H9 (cell line): ENCODE measurements around the gene UBE2E3. TPM values are rescaled to one million over a fixed set of nuclear protein-coding genes. Genes with fewer than 3 reads are reported as not detected.

Source experiments
- DNase-seq: peaks from one replicate; pipeline ENCODE4 v3.0.0-alpha.2; 2017
- H2AFZ ChIP-seq: one replicate; pipeline ENCODE4 v1.6.1; 2013; ENCODE audit warnings: mild to moderate bottlenecking, low read length, control low read depth, moderate library complexity
- H2AK5ac ChIP-seq: 2 replicates; pipeline ENCODE4 v1.6.1; 2013; ENCODE audit warnings: low read length, control low read depth, mixed read lengths; ENCODE audit not compliant: insufficient read length
- H2BK120ac ChIP-seq: one replicate; pipeline ENCODE4 v1.6.1; 2013; ENCODE audit warnings: low read depth, mild to moderate bottlenecking, low read length, control low read depth, inconsistent platforms; ENCODE audit not compliant: poor library complexity, severe bottlenecking
- H2BK12ac ChIP-seq: 2 replicates; pipeline ENCODE4 v1.6.1; 2013; ENCODE audit warnings: low read length, control low read depth, mixed read lengths, low read depth; ENCODE audit not compliant: insufficient read length
- H2BK15ac ChIP-seq: 2 replicates; pipeline ENCODE4 v1.6.1; 2013; ENCODE audit warnings: low read depth, low read length, control low read depth
- H2BK20ac ChIP-seq: one replicate; pipeline ENCODE4 v1.6.1; 2013; ENCODE audit warnings: low read depth, mild to moderate bottlenecking, low read length, control low read depth, inconsistent platforms; ENCODE audit not compliant: poor library complexity, severe bottlenecking
- H2BK5ac ChIP-seq: 2 replicates; pipeline ENCODE4 v1.6.1; 2013; ENCODE audit warnings: low read length, control low read depth, mixed read lengths; ENCODE audit not compliant: insufficient read length
- H3K14ac ChIP-seq: 2 replicates; pipeline ENCODE4 v1.6.1; 2013; ENCODE audit warnings: low read length, control low read depth; ENCODE audit not compliant: insufficient read depth
- H3K18ac ChIP-seq: 2 replicates; pipeline ENCODE4 v1.6.1; 2013; ENCODE audit warnings: low read depth, mild to moderate bottlenecking, mixed read lengths, low read length, control low read depth; ENCODE audit not compliant: insufficient read length
- H3K23ac ChIP-seq: 2 replicates; pipeline ENCODE4 v1.6.1; 2013; ENCODE audit warnings: low read length, control low read depth, mixed read lengths, low read depth; ENCODE audit not compliant: insufficient read length
- H3K23me2 ChIP-seq: 2 replicates; pipeline ENCODE4 v1.6.1; 2013; ENCODE audit warnings: low read depth, mild to moderate bottlenecking, mixed read lengths, low read length, control low read depth; ENCODE audit not compliant: insufficient read length, poor library complexity, severe bottlenecking
- H3K27ac ChIP-seq: 2 replicates; pipeline ENCODE4 v1.5.1; 2013; ENCODE audit warnings: low read length, control low read depth, mixed read lengths, low read depth; ENCODE audit not compliant: insufficient read length
- H3K27me3 ChIP-seq: 2 replicates; pipeline ENCODE4 v1.6.1; 2013; ENCODE audit warnings: low read length, control low read depth, inconsistent platforms; ENCODE audit not compliant: insufficient read depth
- H3K4ac ChIP-seq: 2 replicates; pipeline ENCODE4 v1.6.1; 2013; ENCODE audit warnings: low read depth, mild to moderate bottlenecking, control low read depth, inconsistent platforms, low read length, moderate library complexity
- H3K4me1 ChIP-seq: 2 replicates; pipeline ENCODE4 v1.6.1; 2013; ENCODE audit warnings: low read length, control low read depth, inconsistent platforms; ENCODE audit not compliant: insufficient read depth
- H3K4me2 ChIP-seq: 2 replicates; pipeline ENCODE4 v1.6.1; 2013; ENCODE audit warnings: low read length, control low read depth, mixed read lengths; ENCODE audit not compliant: insufficient read length, insufficient read depth
- H3K56ac ChIP-seq: 2 replicates; pipeline ENCODE4 v1.6.1; 2013; ENCODE audit warnings: low read depth, mild to moderate bottlenecking, mixed read lengths, low read length, control low read depth; ENCODE audit not compliant: insufficient read length
- H3K79me1 ChIP-seq: 2 replicates; pipeline ENCODE4 v1.6.1; 2013; ENCODE audit warnings: low read depth, mild to moderate bottlenecking, moderate library complexity, low read length, control low read depth, inconsistent platforms; ENCODE audit not compliant: insufficient read depth, poor library complexity, severe bottlenecking
- H3K79me2 ChIP-seq: 2 replicates; pipeline ENCODE4 v1.6.1; 2013; ENCODE audit warnings: low read length, control low read depth, inconsistent platforms; ENCODE audit not compliant: insufficient read depth
- H3K9ac ChIP-seq: 2 replicates; pipeline ENCODE4 v1.6.1; 2013; ENCODE audit warnings: low read length, control low read depth, mixed read lengths; ENCODE audit not compliant: insufficient read length; ENCODE audit errors: extremely low read depth
- H3K9me3 ChIP-seq: one replicate; pipeline ENCODE4 v1.6.1; 2013; ENCODE audit warnings: low read depth, low read length, inconsistent platforms; ENCODE audit not compliant: control insufficient read depth
- H3T11ph ChIP-seq: one replicate; pipeline ENCODE4 v1.6.1; 2013; ENCODE audit warnings: mild to moderate bottlenecking, low read length, control low read depth, inconsistent platforms
- H4K20me1 ChIP-seq: one replicate; pipeline ENCODE4 v1.6.1; 2013; ENCODE audit not compliant: control insufficient read depth, insufficient read length, insufficient read depth
- H4K5ac ChIP-seq: 2 replicates; pipeline ENCODE4 v1.6.1; 2013; ENCODE audit warnings: low read depth, mild to moderate bottlenecking, mixed read lengths, low read length, control low read depth; ENCODE audit not compliant: insufficient read length
- H4K8ac ChIP-seq: replicated peaks from 2 replicates; pipeline ENCODE4 v1.6.1; 2013; ENCODE audit warnings: low read length, control low read depth, mixed read lengths, low read depth; ENCODE audit not compliant: insufficient read length
- H4K91ac ChIP-seq: 2 replicates; pipeline ENCODE4 v1.6.1; 2013; ENCODE audit warnings: low read depth, mild to moderate bottlenecking, moderate library complexity, mixed read lengths, low read length, control low read depth; ENCODE audit not compliant: insufficient read length
- H3K27ac Mint-ChIP-seq, 3 experiments: 2 replicates in 2 of 3; 3 replicates in 1 of 3; pipeline ENCODE4 v1.8.0; 2020 to 2021; ENCODE audit warnings: mixed read lengths in 3 of 3, mild to moderate bottlenecking in 1 of 3, moderate library complexity in 1 of 3
- H3K27me3 Mint-ChIP-seq: 2 replicates; pipeline ENCODE4 v1.8.0; 2021; ENCODE audit warnings: low read depth, mild to moderate bottlenecking, moderate library complexity, mixed read lengths
- H3K36me3 Mint-ChIP-seq, 3 experiments: 2 replicates in 2 of 3; 3 replicates in 1 of 3; pipeline ENCODE4 v1.8.0; 2020 to 2021; ENCODE audit warnings: low read depth in 3 of 3, mixed read lengths in 3 of 3; ENCODE audit not compliant: insufficient read depth in 1 of 3
- H3K4me1 Mint-ChIP-seq, 2 experiments: 2 replicates each; pipeline ENCODE4 v1.8.0; 2020; ENCODE audit warnings: mixed read lengths in 2 of 2
- H3K4me3 Mint-ChIP-seq, 2 experiments: 2 replicates in 1 of 2; 3 replicates in 1 of 2; pipeline ENCODE4 v1.8.0; 2020 to 2021; ENCODE audit warnings: mild to moderate bottlenecking in 2 of 2, mixed read lengths in 2 of 2, moderate library complexity in 1 of 2
- H3K9me3 Mint-ChIP-seq, 2 experiments: 2 replicates in 1 of 2; 3 replicates in 1 of 2; pipeline ENCODE4 v1.8.0; 2020; ENCODE audit warnings: mild to moderate bottlenecking in 2 of 2, mixed read lengths in 2 of 2, moderate library complexity in 1 of 2
- CTCF ChIP-seq: fragments of 200-600 bp; sonication (generic); conservative IDR thresholded peaks from 3 replicates; pipeline ENCODE4 v1.8.0; 2021; ENCODE audit warnings: antibody characterized with exemption, mild to moderate bottlenecking
- WGBS: extraction: QIAGEN DNeasy Blood & Tissue Kit; methylation state at CpG from one replicate; pipeline ENCODE4 v1.1.7; 2013; ENCODE audit warnings: missing lambda C conversion rate, low lambda C conversion rate, mixed read lengths; ENCODE audit not compliant: insufficient read length; ENCODE audit errors: extremely low coverage; 5-methylcytosine and 5-hydroxymethylcytosine counted together
- total RNA-seq: library from RNA; stranded (reverse); gene quantifications from 2 replicates; pipeline ENCODE4 v1.2.1, GENCODE V29; 2021

The UBE2E3 gene
- total RNA-seq, 1 experiment from 2014 or later = 89.1 TPM

GRCh38 chr2:181095486-181095885 lies 115.1 kb downstream of the UBE2E3 start:
- Mint-ChIP-seq H3K36me3 (peaks cover 7 to 25% (median 24%) of the 10 kb centered on the region in 3 experiments; a peak in 6 of 7 replicates), H3K4me1 (no peaks in the 10 kb centered on the region), H3K27me3 (no peaks in the 10 kb centered on the region), H3K27ac (no peak overlapping the region), H3K4me3 (no peak overlapping the region), H3K9me3 (peaks cover 30 to 33% of the 10 kb centered on the region in 2 experiments)
- TF ChIP-seq CTCF = no peak
- no peak overlapping the region for H3T11ph ChIP-seq
- no peak overlapping the region for H2BK120ac ChIP-seq
- no peak overlapping the region for H2BK20ac ChIP-seq
- no CpG with 5 or more reads among the region's 2 CpGs for WGBS
- no peak overlapping the region for H2AK5ac ChIP-seq
- DNase-seq = no peak
- H2BK15ac ChIP-seq = no peak overlapping the region
- no peak overlapping the region for H3K18ac ChIP-seq
- H3K4me1 ChIP-seq = no peaks in the 10 kb centered on the region
- no peak overlapping the region for H3K56ac ChIP-seq
- no peak overlapping the region for H3K4me2 ChIP-seq
- no peaks in the 10 kb centered on the region for H3K79me2 ChIP-seq
- no peaks in the 10 kb centered on the region for H3K79me1 ChIP-seq
- no peak overlapping the region for H3K9ac ChIP-seq
- no peak overlapping the region for H4K5ac ChIP-seq
- no peak overlapping the region for H2BK12ac ChIP-seq
- no peak overlapping the region for H3K4ac ChIP-seq
- H4K20me1 ChIP-seq = no peaks in the 10 kb centered on the region
- no peak overlapping the region for H3K14ac ChIP-seq
- no peaks in the 10 kb centered on the region for H3K9me3 ChIP-seq
- H3K27me3 ChIP-seq = no peaks in the 10 kb centered on the region
- H4K8ac ChIP-seq = no peak overlapping the region
- H3K23ac ChIP-seq = no peak overlapping the region
- H3K27ac ChIP-seq = no peak overlapping the region
- no peak overlapping the region for H4K91ac ChIP-seq
- H3K23me2 ChIP-seq = no peaks in the 10 kb centered on the region
- no peak overlapping the region for H2AFZ ChIP-seq
- no peak overlapping the region for H2BK5ac ChIP-seq
